ENCODE data around the gene ICAM1. TPM values are rescaled to one million over a fixed set of nuclear protein-coding genes. Genes with fewer than 3 reads are reported as not detected.
A peak's percentile ranks its signal among the peaks of the same experiment; 100 is the strongest.

ICAM1 gene
- 1.5 and 1.7 TPM in 2 replicates for polyA plus RNA-seq (2013)

GRCh38 chr19:10270616-10271394, at the start of gene ICAM1:
Gene ICAM1, plus strand, starts transcription at chr19:10271120. Its CDS starts 40 bp downstream, at chr19:10271160.
- Histone ChIP-seq H3K9ac (ENCODE audit: low read length) (no peak within 1 kb of the TSS), H3K4ac (ENCODE audit: low read depth, low read length) (no peak within 1 kb of the TSS), H3K36me3 (ENCODE audit: control insufficient read depth in 1 of 2, insufficient read depth in 2 of 2, low read length in 2 of 2) (no peaks in the 10 kb centered on the region), H3K27me3 (ENCODE audit: insufficient read depth, low read length) (no peaks in the 10 kb centered on the region), H3K9me3 (ENCODE audit: insufficient read depth, low read depth, low read length) (no peaks in the 10 kb centered on the region), H2BK120ac (ENCODE audit: insufficient read depth, low read length, poor library complexity) (peak within 1 kb of the TSS; percentile 2), H4K12ac (ENCODE audit: low read depth, low read length) (peak within 1 kb of the TSS; percentile 72), H3K79me1 (ENCODE audit: low read length) (peaks cover 2% of the 10 kb centered on the region), H3K18ac (ENCODE audit: low read length) (no peak within 1 kb of the TSS), H3K4me2 (ENCODE audit: low read length) (peak within 1 kb of the TSS; percentile 59), H4K8ac (ENCODE audit: low read depth, low read length) (peak within 1 kb of the TSS; percentile 84), H3K4me3 (ENCODE audit: low read depth, low read length) (no peak within 1 kb of the TSS), H2BK12ac (ENCODE audit: low read length) (no peak within 1 kb of the TSS), H3K23ac (ENCODE audit: low read length) (no peak within 1 kb of the TSS), H3K27ac (ENCODE audit: low read depth, low read length) (no peak within 1 kb of the TSS), H2AK5ac (ENCODE audit: low read length) (no peak within 1 kb of the TSS), H3K14ac (ENCODE audit: low read length) (peak within 1 kb of the TSS; percentile 37), H3K79me2 (ENCODE audit: control insufficient read depth, insufficient read depth, low read length, poor library complexity) (no peaks in the 10 kb centered on the region), H2BK5ac (ENCODE audit: low read depth, low read length, poor library complexity) (no peak within 1 kb of the TSS), H4K91ac (ENCODE audit: low read depth, low read length) (peak within 1 kb of the TSS; percentile 57), H3K4me1 (ENCODE audit: control insufficient read depth in 1 of 2, insufficient read depth in 2 of 2, low read length in 2 of 2) (peaks cover 13 to 14% of the 10 kb centered on the region in 2 experiments), H2AFZ (ENCODE audit: insufficient read depth, low read length, poor library complexity) (peak within 1 kb of the TSS; percentile 79)
- WGBS (ENCODE audit: extremely low coverage, insufficient coverage, insufficient read length), result no CpG with 5 or more reads among the region's 51 CpGs
- DNase-seq, result peak; percentile 91 to 97

GRCh38 chr19:10222201-10222890, 48.6 kb upstream of the ICAM1 start:
- H3K4ac ChIP-seq (ENCODE audit: low read depth, low read length), result no peak overlapping the region
- H4K8ac ChIP-seq (ENCODE audit: low read depth, low read length), result no peak overlapping the region
- H3K4me1 ChIP-seq (ENCODE audit: control insufficient read depth in 1 of 2, insufficient read depth in 2 of 2, low read length in 2 of 2), result peaks cover 8 to 11% of the 10 kb centered on the region in 2 experiments
- H3K18ac ChIP-seq (ENCODE audit: low read length), result no peak overlapping the region
- no peaks in the 10 kb centered on the region for H3K27me3 ChIP-seq (ENCODE audit: insufficient read depth, low read length)
- no peak overlapping the region for H2AFZ ChIP-seq (ENCODE audit: insufficient read depth, low read length, poor library complexity)
- H2BK120ac ChIP-seq (ENCODE audit: insufficient read depth, low read length, poor library complexity), result no peak overlapping the region
- no peak overlapping the region for H3K4me2 ChIP-seq (ENCODE audit: low read length)
- no peak overlapping the region for H3K14ac ChIP-seq (ENCODE audit: low read length)
- H3K9ac ChIP-seq (ENCODE audit: low read length), result no peak overlapping the region
- H4K91ac ChIP-seq (ENCODE audit: low read depth, low read length), result no peak overlapping the region
- H4K12ac ChIP-seq (ENCODE audit: low read depth, low read length), result no peak overlapping the region
- no peak overlapping the region for H2BK5ac ChIP-seq (ENCODE audit: low read depth, low read length, poor library complexity)
- peaks cover 16 to 17% of the 10 kb centered on the region in 2 experiments for H3K36me3 ChIP-seq (ENCODE audit: control insufficient read depth in 1 of 2, insufficient read depth in 2 of 2, low read length in 2 of 2)
- DNase-seq, result no peak
- H3K9me3 ChIP-seq (ENCODE audit: insufficient read depth, low read depth, low read length), result peaks cover 3% of the 10 kb centered on the region
- no peak overlapping the region for H2AK5ac ChIP-seq (ENCODE audit: low read length)
- no peaks in the 10 kb centered on the region for H3K79me1 ChIP-seq (ENCODE audit: low read length)
- no peak overlapping the region for H3K4me3 ChIP-seq (ENCODE audit: low read depth, low read length)
- no peak overlapping the region for H3K23ac ChIP-seq (ENCODE audit: low read length)
- H3K79me2 ChIP-seq (ENCODE audit: control insufficient read depth, insufficient read depth, low read length, poor library complexity), result no peaks in the 10 kb centered on the region
- no peak overlapping the region for H2BK12ac ChIP-seq (ENCODE audit: low read length)
- WGBS (ENCODE audit: extremely low coverage, insufficient coverage, insufficient read length), result no CpG with 5 or more reads among the region's 14 CpGs
- H3K27ac ChIP-seq (ENCODE audit: low read depth, low read length), result no peak overlapping the region

- Histone ChIP-seq H2AFZ (ENCODE audit: insufficient read depth, low read length, poor library complexity) (no peak overlapping the region), H3K9me3 (ENCODE audit: insufficient read depth, low read depth, low read length) (peaks cover 3% of the 10 kb centered on the region), H3K36me3 (ENCODE audit: control insufficient read depth in 1 of 2, insufficient read depth in 2 of 2, low read length in 2 of 2) (peaks cover 17 to 21% of the 10 kb centered on the region in 2 experiments), H4K8ac (ENCODE audit: low read depth, low read length) (no peak overlapping the region), H4K91ac (ENCODE audit: low read depth, low read length) (no peak overlapping the region), H3K79me2 (ENCODE audit: control insufficient read depth, insufficient read depth, low read length, poor library complexity) (no peaks in the 10 kb centered on the region), H3K27me3 (ENCODE audit: insufficient read depth, low read length) (no peaks in the 10 kb centered on the region), H3K4me3 (ENCODE audit: low read depth, low read length) (no peak overlapping the region), H3K23ac (ENCODE audit: low read length) (no peak overlapping the region), H2BK120ac (ENCODE audit: insufficient read depth, low read length, poor library complexity) (no peak overlapping the region), H2BK12ac (ENCODE audit: low read length) (no peak overlapping the region), H3K9ac (ENCODE audit: low read length) (no peak overlapping the region), H3K14ac (ENCODE audit: low read length) (no peak overlapping the region), H3K4me1 (ENCODE audit: control insufficient read depth in 1 of 2, insufficient read depth in 2 of 2, low read length in 2 of 2) (peaks cover 15 to 18% of the 10 kb centered on the region in 2 experiments), H3K4ac (ENCODE audit: low read depth, low read length) (no peak overlapping the region), H2AK5ac (ENCODE audit: low read length) (no peak overlapping the region), H3K27ac (ENCODE audit: low read depth, low read length) (no peak overlapping the region), H3K4me2 (ENCODE audit: low read length) (no peak overlapping the region), H4K12ac (ENCODE audit: low read depth, low read length) (no peak overlapping the region), H2BK5ac (ENCODE audit: low read depth, low read length, poor library complexity) (no peak overlapping the region), H3K79me1 (ENCODE audit: low read length) (no peaks in the 10 kb centered on the region), H3K18ac (ENCODE audit: low read length) (no peak overlapping the region)
- no CpG with 5 or more reads among the region's 28 CpGs for WGBS (ENCODE audit: extremely low coverage, insufficient coverage, insufficient read length)
- no peak for DNase-seq
These were observed 47.3 kb upstream of the ICAM1 start for GRCh38 chr19:10223488-10224213.

- H3K4me2 ChIP-seq (ENCODE audit: low read length), result no peak overlapping the region
- H3K23ac ChIP-seq (ENCODE audit: low read length), result no peak overlapping the region
- H2BK5ac ChIP-seq (ENCODE audit: low read depth, low read length, poor library complexity), result no peak overlapping the region
These were observed 46.6 kb upstream of the ICAM1 start for GRCh38 chr19:10224337-10224736.

More at GRCh38 chr19:10224337-10224736, 46.6 kb upstream of the ICAM1 start:
- H3K4ac ChIP-seq (ENCODE audit: low read depth, low read length), result no peak overlapping the region
- peaks cover 17 to 21% of the 10 kb centered on the region in 2 experiments for H3K36me3 ChIP-seq (ENCODE audit: control insufficient read depth in 1 of 2, insufficient read depth in 2 of 2, low read length in 2 of 2)
- DNase-seq, result no peak
- H3K79me2 ChIP-seq (ENCODE audit: control insufficient read depth, insufficient read depth, low read length, poor library complexity), result no peaks in the 10 kb centered on the region
- H3K14ac ChIP-seq (ENCODE audit: low read length), result no peak overlapping the region
- no peak overlapping the region for H3K4me3 ChIP-seq (ENCODE audit: low read depth, low read length)
- H3K9ac ChIP-seq (ENCODE audit: low read length), result no peak overlapping the region
- peaks cover 15 to 22% of the 10 kb centered on the region in 2 experiments for H3K4me1 ChIP-seq (ENCODE audit: control insufficient read depth in 1 of 2, insufficient read depth in 2 of 2, low read length in 2 of 2)
- no peaks in the 10 kb centered on the region for H3K27me3 ChIP-seq (ENCODE audit: insufficient read depth, low read length)
- H2AFZ ChIP-seq (ENCODE audit: insufficient read depth, low read length, poor library complexity), result no peak overlapping the region
- H3K9me3 ChIP-seq (ENCODE audit: insufficient read depth, low read depth, low read length), result peaks cover 3% of the 10 kb centered on the region
- H3K79me1 ChIP-seq (ENCODE audit: low read length), result no peaks in the 10 kb centered on the region
- H3K27ac ChIP-seq (ENCODE audit: low read depth, low read length), result no peak overlapping the region
- H4K12ac ChIP-seq (ENCODE audit: low read depth, low read length), result no peak overlapping the region
- no peak overlapping the region for H2BK120ac ChIP-seq (ENCODE audit: insufficient read depth, low read length, poor library complexity)
- WGBS (ENCODE audit: extremely low coverage, insufficient coverage, insufficient read length), result no CpG with 5 or more reads among the region's 23 CpGs
- no peak overlapping the region for H2AK5ac ChIP-seq (ENCODE audit: low read length)
- H4K91ac ChIP-seq (ENCODE audit: low read depth, low read length), result no peak overlapping the region
- H3K18ac ChIP-seq (ENCODE audit: low read length), result no peak overlapping the region
- no peak overlapping the region for H4K8ac ChIP-seq (ENCODE audit: low read depth, low read length)
- no peak overlapping the region for H2BK12ac ChIP-seq (ENCODE audit: low read length)

All from trophoblast cell (in vitro differentiated cells and primary cell).